K562 (cell line): ENCODE results near the gene TANC1. TPM values are rescaled to one million over a fixed set of nuclear protein-coding genes. Genes with fewer than 3 reads are reported as not detected.
A peak's percentile ranks its signal among the peaks of the same experiment; 100 is the strongest.

Experiments
- CEBPB ChIP-seq: fragments of 450-650 bp; IDR thresholded peaks from 2 replicates; pipeline ENCODE4 v1.6.1; 2016; ENCODE audit warnings: missing genetic modification characterization, missing compliant biosample characterization
- CHD1 ChIP-seq: fragments of 200-600 bp; sonication (generic); IDR thresholded peaks from one replicate; pipeline ENCODE4 v1.6.1; 2012; ENCODE audit warnings: mild to moderate bottlenecking, moderate library complexity, low read length, inconsistent platforms
- ESRRB ChIP-seq: fragments of 250-450 bp; sonication (Bioruptor Pico); IDR thresholded peaks from 2 replicates; pipeline ENCODE4 v1.5.0; 2020; ENCODE audit warnings: mild to moderate bottlenecking, moderate library complexity, borderline replicate concordance
- HCFC1 ChIP-seq: IDR thresholded peaks from 2 replicates; pipeline ENCODE4 v1.6.1; 2012; ENCODE audit warnings: low read depth, low read length, improper control_type of control experiment
- HDAC1 ChIP-seq, 2 experiments: fragments of 450-650 bp; IDR thresholded peaks; 2 replicates each; pipeline ENCODE4 v1.6.1; 2016 to 2017; ENCODE audit warnings: inconsistent platforms in 1 of 2, mild to moderate bottlenecking in 1 of 2, moderate library complexity in 1 of 2
- HEY1 ChIP-seq: fragments of 250-450 bp; sonication (Bioruptor Pico); IDR thresholded peaks from 2 replicates; pipeline ENCODE4 v1.5.0; 2020; ENCODE audit warnings: mild to moderate bottlenecking, moderate library complexity, borderline replicate concordance
- HMG20B ChIP-seq: fragments of 250-450 bp; sonication (Bioruptor Pico); IDR thresholded peaks from 2 replicates; pipeline ENCODE4 v1.5.0; 2021; ENCODE audit warnings: mild to moderate bottlenecking
- IFI16 ChIP-seq: fragments of 250-450 bp; sonication (Bioruptor Pico); IDR thresholded peaks from 2 replicates; pipeline ENCODE4 v2.1.2; 2022; ENCODE audit warnings: mild to moderate bottlenecking, inconsistent platforms
- KAT2B ChIP-seq: IDR thresholded peaks from one replicate; pipeline ENCODE4 v1.6.1; 2012; ENCODE audit warnings: low read depth, mild to moderate bottlenecking, control low read depth, inconsistent platforms, low read length, moderate library complexity
- KDM5B ChIP-seq: fragments of 200-600 bp; sonication (generic); IDR thresholded peaks from 2 replicates; pipeline ENCODE4 v1.6.1; 2012; ENCODE audit warnings: low read depth, mild to moderate bottlenecking, moderate library complexity, low read length, control low read depth, inconsistent platforms; ENCODE audit not compliant: insufficient replicate concordance
- MTA3 ChIP-seq: fragments of 450-650 bp; formaldehyde crosslinking; IDR thresholded peaks from 2 replicates; pipeline ENCODE4 v1.6.1; 2017; ENCODE audit warnings: mild to moderate bottlenecking, borderline replicate concordance
- NR1H2 ChIP-seq: sonication (generic); formaldehyde crosslinking; IDR thresholded peaks from 2 replicates; pipeline ENCODE4 v1.4.0; 2020; ENCODE audit warnings: mild to moderate bottlenecking, missing genetic modification reagents
- PCBP1 ChIP-seq: fragments of 200-400 bp; formaldehyde crosslinking; IDR thresholded peaks from 2 replicates; pipeline ENCODE4 v1.6.1; 2018; ENCODE audit warnings: mild to moderate bottlenecking, low read depth, low read length; ENCODE audit not compliant: poor library complexity, severe bottlenecking
- PHTF2 ChIP-seq: fragments of 250-450 bp; sonication (Bioruptor Pico); IDR thresholded peaks from 2 replicates; pipeline ENCODE4 v1.5.0; 2021; ENCODE audit warnings: mild to moderate bottlenecking
- SAP30 ChIP-seq: fragments of 200-600 bp; sonication (generic); IDR thresholded peaks from 2 replicates; pipeline ENCODE4 v1.6.1; 2012; ENCODE audit warnings: borderline replicate concordance, low read depth, mild to moderate bottlenecking, moderate library complexity, low read length, control low read depth, inconsistent platforms; ENCODE audit not compliant: insufficient read depth, poor library complexity, severe bottlenecking
- STAT5A ChIP-seq: IDR thresholded peaks from 2 replicates; pipeline ENCODE4 v1.6.1; 2012; ENCODE audit warnings: low read length, inconsistent platforms, borderline replicate concordance
- TRIM24 ChIP-seq, 2 experiments: fragments of 450-650 bp; IDR thresholded peaks; 2 replicates each; pipeline ENCODE4 v1.6.1; 2016
- TSHZ1 ChIP-seq: fragments of 250-450 bp; sonication (Bioruptor Pico); IDR thresholded peaks from 2 replicates; pipeline ENCODE4 v1.4.0; 2020; ENCODE audit warnings: mild to moderate bottlenecking, moderate library complexity
- YY1 ChIP-seq, 3 experiments: IDR thresholded peaks; 2 replicates each; pipeline ENCODE4 v1.6.1; 2011; ENCODE audit warnings: low read length in 2 of 3, mild to moderate bottlenecking in 2 of 3, moderate library complexity in 2 of 3, borderline replicate concordance in 1 of 3, control low read depth in 1 of 3, low read depth in 1 of 3; ENCODE audit not compliant: insufficient read depth in 3 of 3, insufficient replicate concordance in 2 of 3, control insufficient read depth in 1 of 3, insufficient read length in 1 of 3; ENCODE audit errors: extremely low read depth in 1 of 3
- ZNF217 ChIP-seq: sonication (generic); formaldehyde crosslinking; IDR thresholded peaks from 2 replicates; pipeline ENCODE4 v1.8.0; 2022; ENCODE audit warnings: mild to moderate bottlenecking, missing genetic modification reagents
- ZNF586 ChIP-seq: fragments of 450-650 bp; formaldehyde crosslinking; conservative IDR thresholded peaks from 2 replicates; pipeline ENCODE4 v1.4.0; 2020; ENCODE audit warnings: mild to moderate bottlenecking, moderate library complexity
- ZNF644 ChIP-seq: fragments of 200-800 bp; sonication (Bioruptor generic); IDR thresholded peaks from 2 replicates; pipeline ENCODE4 v1.6.1; 2016; ENCODE audit warnings: low read depth, missing genetic modification characterization, missing compliant biosample characterization
- polyA plus RNA-seq, 8 experiments: library from polyadenylated mRNA; depleted of rRNA in 4 of 8; stranded (reverse) in 5 of 8; unstranded in 3 of 8; fragments of >200 nt; fragmentation: Nextera tagmentation in 2 of 8; fragmentation: Illumina TruSeq in 1 of 8; extraction: Ambion mirVana in 2 of 8; extraction: Trizol in 1 of 8; gene quantifications; 2 replicates each; pipeline versions ENCODE4 v1.2.1 to v1.2.3, GENCODE V29; 2011 to 2014; ENCODE audit warnings: inconsistent platforms in 1 of 8, missing spikeins in 1 of 8
- total RNA-seq, 7 experiments: library from RNA; depleted of rRNA in 6 of 7; stranded (reverse); fragments of >200 nt in 6 of 7; fragmentation: Illumina TruSeq in 2 of 7; extraction: Trizol in 2 of 7; gene quantifications; 2 replicates each; pipeline versions ENCODE4 v1.2.1 to v1.2.3, GENCODE V29; 2011 to 2021; ENCODE audit warnings: low replicate concordance in 1 of 7
- TF ChIP-seq, protein P1 (sequence below): fragments of 250-450 bp; sonication (Bioruptor Pico); IDR thresholded peaks from 2 replicates; pipeline ENCODE4 v1.5.0; 2021

Gene TANC1
- total and polyA plus RNA-seq, 9 of the 15 experiments (the other 6 are each of a cell fraction or from before 2014, with no cell fraction given), result under 0.01 to 0.20 (median 0.07) TPM; not detected in 1

GRCh38 chr2:159152128-159152778, 183.8 kb downstream of the TANC1 start (continued):
- no peak for TF ChIP-seq HEY1 (CRISPR knock-in tag)
- no peak for TF ChIP-seq TSHZ1 (CRISPR knock-in tag)
- TF ChIP-seq HMG20B (CRISPR knock-in tag), result no peak
- TF ChIP-seq, protein P1, sequence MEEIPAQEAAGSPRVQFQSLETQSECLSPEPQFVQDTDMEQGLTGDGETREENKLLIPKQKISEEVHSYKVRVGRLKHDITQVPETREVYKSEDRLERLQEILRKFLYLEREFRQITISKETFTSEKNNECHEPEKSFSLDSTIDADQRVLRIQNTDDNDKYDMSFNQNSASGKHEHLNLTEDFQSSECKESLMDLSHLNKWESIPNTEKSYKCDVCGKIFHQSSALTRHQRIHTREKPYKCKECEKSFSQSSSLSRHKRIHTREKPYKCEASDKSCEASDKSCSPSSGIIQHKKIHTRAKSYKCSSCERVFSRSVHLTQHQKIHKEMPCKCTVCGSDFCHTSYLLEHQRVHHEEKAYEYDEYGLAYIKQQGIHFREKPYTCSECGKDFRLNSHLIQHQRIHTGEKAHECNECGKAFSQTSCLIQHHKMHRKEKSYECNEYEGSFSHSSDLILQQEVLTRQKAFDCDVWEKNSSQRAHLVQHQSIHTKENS (CRISPR knock-in tag), result no peak
- no peak for TF ChIP-seq PCBP1
- no peak for TF ChIP-seq SAP30
- TF ChIP-seq MTA3, result no peak
- peak; percentile 60 to 89; a peak in 3 of 4 replicates for TF ChIP-seq TRIM24 (IDR thresholded peaks at IDR 0.05)
- TF ChIP-seq STAT5A, result peak; percentile 40; the same call in 1 of the 2 replicates
- no peak for TF ChIP-seq ZNF586
- TF ChIP-seq KDM5B, result no peak
- TF ChIP-seq NR1H2, result no peak
- TF ChIP-seq ESRRB (CRISPR knock-in tag), result no peak
- TF ChIP-seq CEBPB (tag), result no peak
- TF ChIP-seq YY1 (IDR thresholded peaks at IDR 0.05; ENCODE audit: borderline replicate concordance in 1 of 3, control insufficient read depth in 1 of 3, extremely low read depth in 1 of 3, insufficient read depth in 3 of 3, insufficient read length in 1 of 3, insufficient replicate concordance in 2 of 3, low read depth in 1 of 3, low read length in 2 of 3), result no peak
- TF ChIP-seq HDAC1 (IDR thresholded peaks at IDR 0.05), result peak in 1 of 2 experiments; percentile 70; a peak in 2 of 4 replicates
- no peak for TF ChIP-seq HCFC1
- TF ChIP-seq ZNF644, result peak; percentile 78; the same call in 1 of the 2 replicates
- TF ChIP-seq CHD1, result no peak
- TF ChIP-seq ZNF217, result no peak
- TF ChIP-seq KAT2B, result no peak
- no peak for TF ChIP-seq PHTF2 (CRISPR knock-in tag)
- TF ChIP-seq IFI16 (CRISPR knock-in tag), result no peak
